ENCODE data around the gene TEAD1. TPM values are rescaled to one million over a fixed set of nuclear protein-coding genes. Genes with fewer than 3 reads are reported as not detected.

Gene TEAD1
- total and polyA plus RNA-seq, 2 donors (not counting 1 experiment from before 2014, with no cell fraction given), result 88.6 to 121 TPM

- Histone ChIP-seq H2AFZ (ENCODE audit: low read length) (no peak overlapping the region), H3K36me3 (ENCODE audit: control insufficient read depth, insufficient read depth, low read length) (peaks cover 2% of the 10 kb centered on the region), H3K9me3 (ENCODE audit: control insufficient read depth, insufficient read depth, low read depth, low read length) (no peaks in the 10 kb centered on the region), H4K20me1 (ENCODE audit: control insufficient read depth, extremely low read depth, insufficient read depth, low read length) (no peaks in the 10 kb centered on the region), H3K4me1 (ENCODE audit: control insufficient read depth, extremely low read depth, insufficient read depth, low read length) (peaks cover 9% of the 10 kb centered on the region), H3K79me2 (ENCODE audit: control insufficient read depth, insufficient read depth, low read length) (peaks cover 90% of the 10 kb centered on the region), H3K9ac (ENCODE audit: insufficient read depth, low read length) (no peak overlapping the region), H3K27me3 (ENCODE audit: control insufficient read depth, insufficient read depth, low read length) (no peaks in the 10 kb centered on the region), H3K4me2 (ENCODE audit: extremely low read depth, insufficient read depth, low read length) (no peak overlapping the region), H3K4me3 (replicated peaks in 1 of 4; ENCODE audit: control extremely low read depth in 1 of 4, insufficient read depth in 1 of 4, low read depth in 3 of 4, low read length in 4 of 4) (no peak overlapping the region), H3K27ac (ENCODE audit: insufficient read depth, low read length) (no peak overlapping the region)
- TF ChIP-seq, protein P1, sequence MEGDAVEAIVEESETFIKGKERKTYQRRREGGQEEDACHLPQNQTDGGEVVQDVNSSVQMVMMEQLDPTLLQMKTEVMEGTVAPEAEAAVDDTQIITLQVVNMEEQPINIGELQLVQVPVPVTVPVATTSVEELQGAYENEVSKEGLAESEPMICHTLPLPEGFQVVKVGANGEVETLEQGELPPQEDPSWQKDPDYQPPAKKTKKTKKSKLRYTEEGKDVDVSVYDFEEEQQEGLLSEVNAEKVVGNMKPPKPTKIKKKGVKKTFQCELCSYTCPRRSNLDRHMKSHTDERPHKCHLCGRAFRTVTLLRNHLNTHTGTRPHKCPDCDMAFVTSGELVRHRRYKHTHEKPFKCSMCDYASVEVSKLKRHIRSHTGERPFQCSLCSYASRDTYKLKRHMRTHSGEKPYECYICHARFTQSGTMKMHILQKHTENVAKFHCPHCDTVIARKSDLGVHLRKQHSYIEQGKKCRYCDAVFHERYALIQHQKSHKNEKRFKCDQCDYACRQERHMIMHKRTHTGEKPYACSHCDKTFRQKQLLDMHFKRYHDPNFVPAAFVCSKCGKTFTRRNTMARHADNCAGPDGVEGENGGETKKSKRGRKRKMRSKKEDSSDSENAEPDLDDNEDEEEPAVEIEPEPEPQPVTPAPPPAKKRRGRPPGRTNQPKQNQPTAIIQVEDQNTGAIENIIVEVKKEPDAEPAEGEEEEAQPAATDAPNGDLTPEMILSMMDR (conservative IDR thresholded peaks at IDR 0.05 in 1 of 2, IDR thresholded peaks at IDR 0.05 in 1 of 2; ENCODE audit: low read depth in 1 of 2, low read length in 2 of 2), result no peak
- no peak for TF ChIP-seq EZH2 (IDR thresholded peaks at IDR 0.05; ENCODE audit: low read length, missing control alignments)
- DNase-seq (ENCODE audit: low read depth in 2 of 2), result no peak
Observed at GRCh38 chr11:12786450-12786849, 112.2 kb downstream of the TEAD1 start.

GRCh38 chr11:12786891-12787290 lies 112.7 kb downstream of the TEAD1 start:
- Histone ChIP-seq H3K4me2 (ENCODE audit: extremely low read depth, insufficient read depth, low read length) (no peak overlapping the region), H3K27me3 (ENCODE audit: control insufficient read depth, insufficient read depth, low read length) (no peaks in the 10 kb centered on the region), H4K20me1 (ENCODE audit: control insufficient read depth, extremely low read depth, insufficient read depth, low read length) (no peaks in the 10 kb centered on the region), H3K9me3 (ENCODE audit: control insufficient read depth, insufficient read depth, low read depth, low read length) (no peaks in the 10 kb centered on the region), H3K27ac (ENCODE audit: insufficient read depth, low read length) (no peak overlapping the region), H2AFZ (ENCODE audit: low read length) (no peak overlapping the region), H3K4me3 (replicated peaks in 1 of 4; ENCODE audit: control extremely low read depth in 1 of 4, insufficient read depth in 1 of 4, low read depth in 3 of 4, low read length in 4 of 4) (no peak overlapping the region), H3K9ac (ENCODE audit: insufficient read depth, low read length) (no peak overlapping the region), H3K4me1 (ENCODE audit: control insufficient read depth, extremely low read depth, insufficient read depth, low read length) (peaks cover 10% of the 10 kb centered on the region), H3K36me3 (ENCODE audit: control insufficient read depth, insufficient read depth, low read length) (peaks cover 2% of the 10 kb centered on the region), H3K79me2 (ENCODE audit: control insufficient read depth, insufficient read depth, low read length) (peaks cover 90% of the 10 kb centered on the region)
- DNase-seq (ENCODE audit: low read depth in 2 of 2), result no peak
- TF ChIP-seq, protein P1 (conservative IDR thresholded peaks at IDR 0.05 in 1 of 2, IDR thresholded peaks at IDR 0.05 in 1 of 2; ENCODE audit: low read depth in 1 of 2, low read length in 2 of 2), result no peak
- no peak for TF ChIP-seq EZH2 (IDR thresholded peaks at IDR 0.05; ENCODE audit: low read length, missing control alignments)

- H3K9me3 ChIP-seq (ENCODE audit: control insufficient read depth, insufficient read depth, low read depth, low read length), result no peaks in the 10 kb centered on the region
- H3K36me3 ChIP-seq (ENCODE audit: control insufficient read depth, insufficient read depth, low read length), result peaks cover 2% of the 10 kb centered on the region
- peak overlapping the region; percentile 42 for H3K27ac ChIP-seq (ENCODE audit: insufficient read depth, low read length)
- no peaks in the 10 kb centered on the region for H3K27me3 ChIP-seq (ENCODE audit: control insufficient read depth, insufficient read depth, low read length)
- H3K4me2 ChIP-seq (ENCODE audit: extremely low read depth, insufficient read depth, low read length), result no peak overlapping the region
- TF ChIP-seq EZH2 (IDR thresholded peaks at IDR 0.05; ENCODE audit: low read length, missing control alignments), result no peak
- TF ChIP-seq, protein P1 (conservative IDR thresholded peaks at IDR 0.05 in 1 of 2, IDR thresholded peaks at IDR 0.05 in 1 of 2; ENCODE audit: low read depth in 1 of 2, low read length in 2 of 2), result no peak
- H3K79me2 ChIP-seq (ENCODE audit: control insufficient read depth, insufficient read depth, low read length), result peaks cover 90% of the 10 kb centered on the region
- H4K20me1 ChIP-seq (ENCODE audit: control insufficient read depth, extremely low read depth, insufficient read depth, low read length), result no peaks in the 10 kb centered on the region
- peak; percentile 69 to 93 for DNase-seq (ENCODE audit: low read depth in 2 of 2)
- no peak overlapping the region for H3K4me3 ChIP-seq (replicated peaks in 1 of 4; ENCODE audit: control extremely low read depth in 1 of 4, insufficient read depth in 1 of 4, low read depth in 3 of 4, low read length in 4 of 4)
- H3K4me1 ChIP-seq (ENCODE audit: control insufficient read depth, extremely low read depth, insufficient read depth, low read length), result peaks cover 12% of the 10 kb centered on the region
- H3K9ac ChIP-seq (ENCODE audit: insufficient read depth, low read length), result no peak overlapping the region
- no peak overlapping the region for H2AFZ ChIP-seq (ENCODE audit: low read length)
Observed at GRCh38 chr11:12787847-12788246, 113.6 kb downstream of the TEAD1 start.

Measured in fibroblast of lung (primary cell).